GM19328 (cell line): ENCODE data around the gene ICAM3.
"Not testable (repeated sequence)": the region's sequence is repeated elsewhere in the genome, so short reads cannot be mapped to it uniquely, and the experiment has no call there.

ENCODE experiments used
- ATAC-seq: cut with Tn5 transposase; IDR thresholded peaks from one replicate; pipeline ENCODE4 v1.9.1; 2021; ENCODE audit warnings: mild to moderate bottlenecking, moderate library complexity; ENCODE audit not compliant: unreplicated experiment

The ICAM3 gene

DNA sequence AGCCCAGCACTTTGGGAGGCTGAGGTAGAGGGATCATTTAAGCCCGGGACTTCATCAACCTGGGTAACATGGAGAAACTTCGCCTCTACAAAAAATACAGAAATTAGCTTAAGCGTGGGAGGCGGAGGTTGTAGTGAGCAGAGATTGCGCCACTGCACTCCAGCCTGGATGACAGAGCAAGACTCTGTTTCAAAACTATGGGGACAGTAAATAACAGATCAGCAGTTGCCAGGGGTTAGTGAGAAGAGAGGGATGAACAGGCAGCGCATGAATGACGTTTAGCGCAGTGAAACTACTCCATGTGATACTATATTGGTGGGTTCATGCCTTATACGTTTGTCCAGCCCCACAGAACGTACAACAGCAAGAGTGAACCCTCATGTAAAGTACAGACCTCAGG is 7.1 kb upstream of the ICAM3 start:
- ATAC-seq, result no peak

DNA sequence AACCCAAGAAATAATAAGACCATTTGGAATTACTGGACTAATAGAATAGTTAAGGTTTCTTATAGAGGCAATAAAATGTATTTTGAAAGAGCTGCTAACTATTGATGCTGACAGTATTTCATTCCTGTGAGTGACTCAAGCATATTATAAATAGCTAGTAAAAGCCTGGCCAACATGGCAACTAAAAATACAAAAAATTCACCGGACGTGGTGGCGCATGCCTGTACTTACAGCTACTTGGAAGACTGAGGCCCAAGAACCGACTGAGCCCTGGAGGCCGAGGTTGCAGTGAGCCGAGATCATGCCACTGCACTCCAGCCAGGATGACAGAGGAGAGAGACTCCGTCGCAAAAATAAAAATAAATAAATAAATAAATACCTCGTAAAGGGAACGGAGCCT is 5.4 kb upstream of the ICAM3 start:
- ATAC-seq, result no peak

DNA sequence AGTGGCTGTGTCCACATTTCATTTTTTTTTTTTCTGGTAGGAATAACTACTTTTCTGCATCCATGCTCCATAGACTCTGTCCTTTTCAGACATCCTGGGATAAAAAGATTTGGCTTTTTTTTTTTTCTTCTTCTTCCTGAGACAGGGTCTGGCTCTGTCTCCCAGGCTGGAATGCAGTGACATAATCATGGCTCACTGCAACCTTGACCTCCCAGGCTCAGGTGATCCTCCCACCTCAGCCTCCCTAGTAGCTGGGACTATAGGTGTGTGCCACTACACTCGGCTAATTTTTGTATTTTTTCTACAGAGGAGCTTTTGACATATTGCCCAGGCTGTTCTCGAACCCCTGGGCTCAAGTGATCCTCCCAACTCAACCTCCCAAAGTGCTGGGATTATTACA is 4.1 kb upstream of the ICAM3 start:
- ATAC-seq, result no peak

DNA sequence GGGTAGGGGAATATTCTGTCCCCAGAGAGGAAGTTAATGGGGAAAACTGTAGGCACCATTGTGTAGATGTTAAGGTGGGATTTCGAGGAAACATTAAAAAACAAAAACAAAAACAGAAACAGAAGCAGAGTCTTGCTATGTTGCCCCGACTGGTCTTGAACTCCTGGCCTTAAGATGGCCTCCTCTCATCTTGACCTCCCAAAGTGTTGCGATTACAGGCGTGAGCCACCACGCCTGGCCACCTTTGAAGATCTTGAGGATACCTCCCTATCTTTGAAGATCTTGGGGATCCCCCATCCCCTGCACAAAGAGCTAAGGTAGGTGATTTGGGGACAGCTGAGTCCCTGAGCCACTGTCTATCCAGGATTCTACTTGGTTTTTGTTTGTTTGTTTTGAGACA is 553 bp upstream of the ICAM3 start:
- no peak for ATAC-seq

DNA sequence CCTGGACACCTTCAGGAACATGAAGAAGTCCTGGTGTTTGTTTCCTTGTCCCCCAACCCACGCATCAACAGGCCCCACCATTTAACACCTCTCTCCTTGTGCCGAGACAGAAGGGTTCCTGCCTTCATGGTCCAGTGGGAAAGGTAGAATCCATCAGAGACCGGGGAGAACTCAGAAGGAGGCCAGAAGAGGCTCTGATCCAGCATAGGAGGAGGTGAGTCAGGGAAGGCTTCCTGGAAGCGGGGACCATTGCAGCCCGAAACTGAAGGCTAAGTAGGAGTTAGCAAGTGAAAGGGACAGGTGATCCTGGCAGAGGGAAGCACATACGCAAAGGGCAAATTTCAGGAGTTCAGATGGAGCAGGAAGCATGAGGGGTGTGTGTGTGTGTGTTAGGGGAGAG is 484 bp downstream of the ICAM3 start:
- no peak for ATAC-seq

DNA sequence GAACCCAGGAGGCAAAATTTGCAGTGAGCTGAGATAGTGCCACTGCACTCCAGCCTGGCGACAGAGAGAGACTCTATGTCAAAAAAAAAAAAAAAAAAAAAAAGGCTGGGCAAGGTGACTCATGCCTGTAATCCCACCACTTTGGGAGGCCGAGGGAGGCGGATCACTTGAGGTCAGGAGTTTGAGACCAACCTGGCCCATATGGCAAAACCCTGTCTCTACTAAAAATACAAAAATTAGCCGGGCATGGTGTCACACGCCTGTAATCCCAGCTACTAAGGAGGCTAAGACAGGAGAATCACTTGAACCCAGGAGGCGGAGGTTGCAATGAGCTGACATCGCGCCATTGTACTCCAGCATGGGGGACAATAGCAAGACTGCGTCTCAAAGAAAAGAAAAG is 2.7 kb downstream of the ICAM3 start:
- ATAC-seq, result not testable (repeated sequence)

DNA sequence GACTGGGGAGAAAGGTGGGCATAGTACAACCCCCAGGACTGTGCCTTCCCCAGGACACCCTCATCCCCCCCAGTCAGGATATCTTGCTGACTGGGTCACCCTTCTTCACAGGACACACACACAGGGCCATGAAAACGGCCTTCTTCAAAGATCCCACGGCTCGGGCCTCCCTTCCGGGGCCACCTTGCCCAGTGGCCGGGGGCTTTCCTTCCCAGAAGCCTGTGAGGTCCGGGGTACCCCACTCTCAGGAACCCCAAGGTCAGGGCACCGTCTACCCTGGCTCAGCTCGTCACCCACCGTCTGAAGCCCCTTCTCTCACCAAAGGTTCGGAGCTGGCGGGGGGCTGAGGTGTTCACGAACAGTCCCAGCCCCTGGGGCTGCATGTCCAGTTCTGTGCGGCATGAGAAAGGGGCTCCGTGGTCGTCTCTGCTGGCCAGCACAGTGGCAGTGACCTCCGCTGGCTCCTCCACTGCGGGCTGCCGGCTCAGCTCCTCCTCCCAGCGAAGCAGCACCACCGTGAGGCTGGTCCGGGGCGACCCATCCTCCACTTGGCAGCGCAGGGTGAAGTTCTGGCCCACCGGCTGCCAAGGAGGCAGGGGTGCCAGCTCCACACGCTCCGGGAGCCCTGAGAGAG is 4.0 kb downstream of the ICAM3 start:
- ATAC-seq, result no peak

DNA sequence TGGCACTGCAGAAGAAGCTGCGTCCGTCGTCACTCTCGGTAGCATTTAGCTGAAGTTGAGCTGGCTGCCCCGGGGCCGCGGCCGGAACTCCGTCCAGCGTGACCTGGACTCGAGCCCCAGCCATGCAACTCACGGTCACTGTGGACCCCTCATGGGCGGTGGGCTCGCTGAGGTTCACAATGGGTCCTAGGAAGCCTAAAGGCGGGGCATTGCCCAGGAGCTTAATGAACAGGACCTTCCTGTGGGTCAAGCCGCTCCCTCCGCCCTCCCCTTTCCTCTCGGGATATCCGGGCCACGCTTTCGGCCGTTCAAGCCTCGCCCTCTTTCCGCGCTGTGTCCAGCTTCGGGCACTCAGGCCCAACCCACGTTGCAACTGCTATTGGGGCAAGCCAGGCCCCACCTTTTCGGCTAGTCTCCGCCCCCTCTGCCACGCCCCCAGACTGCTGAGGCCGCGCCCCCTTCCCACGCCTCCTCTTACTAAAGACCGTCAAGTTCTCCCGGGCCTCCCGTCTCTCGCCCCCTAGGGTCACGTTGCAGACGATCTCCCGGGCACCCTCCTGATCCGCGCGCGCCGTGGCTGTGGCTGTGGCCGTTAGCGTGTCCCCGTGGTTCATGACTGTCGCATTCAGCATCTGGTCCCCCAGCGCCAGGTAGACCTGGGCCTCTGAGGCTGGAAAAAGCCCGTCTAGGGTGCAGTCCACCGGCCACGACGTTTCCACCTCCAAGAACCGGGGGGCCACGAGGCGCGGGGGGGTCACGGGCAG is 4.7 kb downstream of the ICAM3 start:
- ATAC-seq, result no peak

DNA sequence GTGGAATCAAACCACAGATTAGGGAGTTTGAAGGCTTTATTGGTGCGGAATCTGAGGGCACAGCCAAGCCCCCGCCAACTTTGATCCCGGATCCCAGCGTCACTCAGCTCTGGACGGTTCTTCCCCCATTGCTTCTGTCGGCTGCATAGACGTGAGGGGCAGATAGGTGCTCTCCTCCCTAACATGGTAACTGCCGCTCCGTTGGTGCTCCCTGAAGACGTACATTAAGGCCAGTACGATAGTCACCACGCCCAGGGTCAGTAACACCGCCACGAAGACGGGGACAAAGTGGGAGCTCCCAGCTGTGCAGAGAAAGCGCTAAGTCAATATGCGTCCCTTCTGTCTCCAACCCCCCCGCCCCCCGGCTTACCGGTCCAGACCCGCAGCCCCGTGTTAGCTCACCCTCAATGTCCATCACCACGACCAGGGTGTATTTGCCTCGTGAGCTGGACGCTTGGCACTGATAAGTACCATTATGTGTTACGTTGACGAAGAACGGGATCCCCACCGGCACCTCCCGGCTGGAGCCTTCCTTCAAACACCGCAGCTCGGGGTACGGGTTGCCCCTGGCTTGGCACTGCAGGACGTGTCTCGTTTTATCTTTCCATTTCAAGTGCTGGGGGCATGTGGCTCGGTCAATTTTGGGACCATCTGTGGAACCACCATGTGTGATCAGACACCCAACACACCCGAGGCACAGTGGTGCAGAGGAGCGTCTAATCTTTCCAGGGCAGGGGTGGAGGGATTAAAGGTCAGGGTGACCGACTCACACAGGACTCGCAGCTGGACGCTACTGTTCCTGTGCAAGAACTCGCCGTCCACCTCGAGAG is 5.5 kb downstream of the ICAM3 start:
- ATAC-seq, result peak; percentile 8

DNA sequence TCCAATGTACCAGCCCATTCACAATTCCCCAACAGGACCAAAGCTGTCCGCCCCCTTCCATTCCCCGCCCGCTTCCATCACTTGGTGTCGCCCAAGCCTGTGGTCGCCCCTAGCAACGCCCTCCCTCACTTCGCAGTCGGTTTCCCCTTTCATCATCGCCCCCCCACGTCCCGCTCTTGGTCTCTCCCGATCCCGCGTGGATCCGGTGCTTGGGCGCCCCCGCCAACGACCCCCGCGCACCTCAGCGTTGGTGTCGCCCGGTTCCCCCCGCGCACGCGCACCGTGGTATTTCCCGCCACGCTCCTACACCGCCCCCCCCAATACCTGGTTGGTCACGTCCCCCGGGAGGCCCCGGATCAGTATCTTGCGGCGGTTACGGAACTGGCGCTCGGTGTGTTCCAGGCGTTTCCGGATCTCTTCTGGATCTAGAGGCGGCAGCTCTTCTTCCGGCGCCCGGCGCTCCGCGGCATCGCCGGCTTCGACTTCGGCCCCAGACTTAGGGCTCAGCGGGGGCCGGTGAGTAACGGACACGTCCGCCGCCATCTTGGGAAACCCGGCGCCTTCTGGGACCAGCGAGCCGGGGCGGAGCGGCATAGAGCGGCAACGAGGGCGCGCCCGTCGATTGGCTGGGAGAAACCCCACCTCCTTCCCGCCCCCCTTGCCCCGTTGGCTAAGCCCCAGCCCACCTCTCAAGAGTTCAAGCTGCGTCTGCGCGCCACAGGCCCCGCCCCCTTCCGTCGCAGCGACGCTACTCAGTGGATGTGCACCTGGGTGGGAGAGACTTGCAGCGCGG is 6.3 kb downstream of the ICAM3 start, which contains the start of gene RAVER1:
RAVER1 (minus strand) TSS at position 565 of the 793 bp plus-strand sequence; CDS start at position 543, 22 bp downstream.
- ATAC-seq, result peak; percentile 83

DNA sequence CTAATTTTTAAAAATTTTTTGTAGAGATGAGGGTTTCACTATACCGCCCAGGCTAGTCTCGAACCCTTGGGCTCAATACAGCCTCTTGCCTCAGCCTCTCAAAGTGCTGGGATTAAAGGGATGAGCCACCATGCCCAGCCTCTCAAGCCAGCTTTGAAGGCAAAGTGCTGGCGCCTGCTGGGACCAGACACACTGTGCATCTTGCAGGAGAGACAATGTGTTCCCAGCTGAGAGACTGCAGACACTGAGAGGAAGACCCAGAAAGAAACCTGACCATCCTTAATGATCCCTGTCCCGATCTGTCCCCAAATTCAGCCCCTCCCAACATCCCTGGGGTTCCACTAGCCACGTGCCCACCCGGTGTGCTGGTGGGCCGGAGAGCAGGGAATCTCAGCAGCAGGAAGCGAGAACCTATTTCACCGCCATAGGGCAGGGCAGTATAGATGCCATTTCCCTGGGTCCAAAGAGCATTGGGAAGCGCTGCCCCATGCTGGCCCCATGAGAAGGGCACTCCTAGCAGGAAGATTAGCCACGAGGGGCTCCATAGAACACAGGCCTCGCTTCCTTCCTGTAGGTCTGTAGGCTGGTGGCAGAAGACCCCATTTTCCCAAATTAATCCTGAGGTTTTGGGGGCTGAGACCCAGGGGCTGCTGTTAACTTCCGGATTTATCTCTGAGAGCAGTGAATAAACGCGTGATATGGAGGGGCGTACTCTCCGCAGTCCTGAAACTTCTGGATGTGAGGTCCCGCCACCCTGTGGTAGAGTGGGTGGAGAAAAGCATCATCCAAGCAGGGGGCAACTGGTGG is 7.1 kb downstream of the ICAM3 start:
- ATAC-seq, result no peak

DNA sequence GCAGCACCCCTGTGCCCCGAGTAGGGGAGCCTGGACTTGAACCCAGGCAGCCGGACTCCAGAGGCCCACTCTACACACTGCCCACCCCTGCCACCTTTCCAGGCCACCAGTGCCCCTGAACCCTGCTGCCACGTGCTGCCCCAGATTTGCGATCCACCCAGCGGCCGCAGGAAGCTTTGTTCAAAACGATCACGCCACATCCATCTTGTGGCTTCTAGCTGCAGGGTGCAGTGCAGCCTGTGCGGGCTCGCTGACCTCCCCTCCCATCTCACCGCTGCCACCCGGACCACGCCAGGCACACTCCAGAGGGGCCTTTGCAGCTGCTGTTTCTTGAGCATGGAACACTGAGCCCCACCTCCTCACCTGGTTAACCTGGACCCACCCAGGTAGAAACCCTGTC is 9.9 kb downstream of the ICAM3 start:
- no peak for ATAC-seq

DNA sequence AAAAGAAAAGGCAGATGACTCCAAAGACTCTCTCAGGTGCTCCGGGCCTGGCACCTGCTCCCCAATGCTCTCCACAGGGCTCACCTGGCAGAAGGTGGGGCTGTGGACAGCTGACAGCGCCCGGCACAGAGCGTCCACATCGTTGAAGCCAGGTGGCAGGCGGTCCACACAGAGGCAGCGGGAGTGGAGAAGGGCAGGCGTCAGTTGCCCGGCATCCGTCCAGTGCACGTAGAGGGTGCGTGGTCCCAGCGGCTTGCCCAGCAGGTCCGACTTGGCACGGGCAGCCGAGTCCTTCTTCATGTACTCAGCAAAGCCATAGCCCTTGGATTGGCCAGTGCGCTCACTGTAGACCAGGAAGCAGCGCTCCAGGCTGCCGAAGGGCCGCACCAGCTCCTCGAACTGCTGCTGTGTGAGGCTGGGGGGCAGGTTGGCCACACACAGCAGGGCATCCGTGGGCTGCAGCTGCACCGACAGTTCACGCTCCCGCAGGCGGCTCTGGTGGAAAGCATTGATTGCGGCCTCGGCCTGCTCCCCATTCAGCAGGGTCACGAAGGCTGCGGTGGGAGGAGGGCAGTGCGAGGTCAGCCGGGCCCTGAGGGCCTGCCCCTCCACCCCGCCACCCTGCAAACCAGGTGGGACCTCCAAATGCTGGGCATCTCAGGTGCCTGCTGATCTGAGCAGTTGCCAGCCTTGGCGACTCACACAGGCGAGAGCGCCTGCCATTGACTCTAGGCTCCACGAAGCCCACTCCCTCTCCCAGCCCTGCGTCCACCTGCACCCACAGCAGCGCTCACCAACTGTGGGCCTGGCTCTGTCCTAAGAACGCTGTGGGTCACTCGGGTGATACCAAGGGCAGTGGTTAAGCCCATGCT is 10.6 kb downstream of the ICAM3 start:
- no peak for ATAC-seq

DNA sequence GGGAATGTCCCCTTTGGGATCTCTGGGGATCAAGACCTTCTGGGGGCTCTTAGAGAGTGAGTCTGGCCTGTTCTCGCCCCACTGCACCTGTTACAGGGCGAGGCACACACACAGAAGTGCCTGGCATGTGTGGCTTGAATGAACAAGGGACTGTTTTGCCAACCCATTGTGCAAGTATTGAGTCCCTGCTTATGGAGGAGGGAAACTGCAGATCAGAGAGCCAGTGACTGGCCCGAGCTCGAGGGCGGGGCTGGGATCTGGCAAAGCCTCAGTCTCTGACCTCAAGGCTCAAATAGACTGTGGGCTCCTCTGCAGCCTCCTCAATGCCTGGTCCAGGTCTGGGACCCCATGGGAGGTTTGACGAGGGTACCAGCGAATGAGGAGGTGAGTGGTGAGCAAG is 11.6 kb downstream of the ICAM3 start:
- ATAC-seq, result no peak

DNA sequence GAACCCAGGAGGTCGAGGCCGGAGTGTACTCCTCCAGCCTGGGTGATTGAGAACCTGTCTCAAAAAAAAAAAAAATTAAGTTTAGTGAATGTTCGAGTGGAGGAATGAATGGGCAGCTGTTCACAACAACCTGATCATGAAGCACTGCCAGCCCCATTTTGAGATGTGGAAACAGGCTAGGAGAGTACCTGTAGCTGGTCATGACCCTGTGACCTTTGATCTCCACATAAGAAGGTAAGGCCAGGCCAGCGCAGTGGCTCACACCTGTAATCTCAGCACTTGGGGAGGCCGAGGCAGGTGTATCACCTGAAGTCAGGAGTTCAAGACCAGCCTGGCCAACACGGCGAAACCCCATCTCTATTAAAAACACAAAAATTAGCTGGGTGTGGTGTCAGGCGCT is 13.7 kb downstream of the ICAM3 start:
- no peak for ATAC-seq

DNA sequence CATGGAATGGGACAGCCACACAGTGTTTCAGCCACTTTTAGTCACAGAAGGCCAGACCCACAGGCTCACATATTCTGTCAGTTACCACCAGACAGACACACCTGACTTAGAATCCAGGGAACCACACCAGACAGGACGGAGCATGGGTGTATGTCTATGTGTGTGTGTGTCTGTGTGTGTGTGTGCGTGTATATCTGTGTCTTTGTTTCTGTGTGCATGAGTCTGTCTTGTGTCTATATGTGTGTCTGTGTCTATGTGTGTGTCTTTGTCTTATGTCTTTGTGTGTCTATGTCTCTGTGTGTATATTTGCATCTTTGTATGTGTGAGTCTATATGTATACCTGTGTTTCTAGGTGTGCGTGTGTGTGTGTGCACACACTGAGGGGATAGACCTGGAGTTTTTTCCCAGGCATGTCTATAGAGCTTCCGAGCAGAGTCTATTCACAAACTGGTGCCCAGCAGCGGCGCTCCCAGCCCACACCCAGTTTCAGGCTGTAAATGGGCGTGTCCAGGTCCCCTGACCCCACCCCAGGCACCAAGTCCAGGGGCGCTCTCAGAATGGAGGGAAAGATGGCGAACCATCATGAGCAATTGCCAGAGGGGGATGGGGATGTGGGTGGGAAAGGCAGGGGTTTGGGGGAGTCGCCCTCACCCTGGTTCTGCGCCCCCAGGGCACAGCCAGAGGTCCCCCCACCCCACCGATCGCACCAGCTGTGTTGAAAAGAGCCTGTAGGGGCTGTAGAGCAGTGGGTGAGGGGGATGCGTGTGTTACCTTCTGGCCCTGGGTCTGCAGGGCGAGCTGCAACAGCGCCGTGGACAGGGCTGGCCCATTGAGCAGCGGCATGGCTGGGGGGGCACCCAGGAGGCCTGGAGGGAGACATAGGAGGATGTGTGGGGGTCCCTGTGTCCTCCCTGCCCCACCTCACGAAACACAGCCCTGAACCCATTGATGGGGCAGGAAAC is 17.3 kb downstream of the ICAM3 start:
- no peak for ATAC-seq

DNA sequence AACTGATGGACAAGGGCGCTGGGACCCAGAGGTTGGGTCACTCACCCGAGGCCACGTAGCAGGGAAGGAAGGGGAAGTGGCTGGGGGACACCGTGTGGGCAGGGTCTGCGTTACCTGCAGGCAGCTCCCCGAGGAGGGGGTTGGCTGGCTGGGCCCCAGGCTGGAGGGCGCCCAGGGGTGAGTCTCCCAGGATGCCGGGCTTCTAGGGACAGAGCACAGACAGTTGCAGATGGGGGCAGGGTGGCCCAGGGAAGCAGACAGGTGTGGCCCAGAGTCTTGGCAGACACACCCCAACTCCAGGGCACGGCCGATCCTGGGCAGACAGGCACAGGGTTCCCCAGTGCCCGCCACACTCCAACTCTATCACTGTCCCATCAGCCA is 18.0 kb downstream of the ICAM3 start:
- no peak for ATAC-seq
